HG03354 (cell line): ENCODE measurements around the gene RYR3.

Source experiments
- ATAC-seq: cut with Tn5 transposase; IDR thresholded peaks from one replicate; pipeline ENCODE4 v1.9.1; 2021; ENCODE audit warnings: mild to moderate bottlenecking; ENCODE audit not compliant: unreplicated experiment, poor library complexity, severe bottlenecking

RYR3 gene

DNA sequence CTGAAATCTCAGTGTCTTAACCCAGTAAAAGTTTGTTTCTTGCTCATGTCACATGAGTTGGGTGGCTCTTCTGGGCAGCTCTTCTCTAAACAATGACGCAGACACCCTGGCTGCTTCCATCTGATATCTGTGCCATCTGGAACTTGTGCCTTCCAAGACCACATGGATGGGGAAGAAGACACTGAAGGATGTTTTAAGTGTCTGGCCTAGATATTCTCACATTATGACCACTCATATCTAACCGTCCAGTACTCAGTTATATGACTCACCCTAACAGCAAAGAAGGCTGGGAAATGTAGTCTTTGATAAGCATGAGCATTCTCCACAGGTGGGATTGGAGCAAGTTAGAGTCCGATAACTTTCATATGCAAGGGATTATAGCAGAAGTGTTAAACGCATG lies 66.4 kb downstream of the RYR3 start:
- no peak for ATAC-seq

GRCh38 chr15:33378866-33379480 lies 68.2 kb downstream of the RYR3 start:
- no peak for ATAC-seq

DNA sequence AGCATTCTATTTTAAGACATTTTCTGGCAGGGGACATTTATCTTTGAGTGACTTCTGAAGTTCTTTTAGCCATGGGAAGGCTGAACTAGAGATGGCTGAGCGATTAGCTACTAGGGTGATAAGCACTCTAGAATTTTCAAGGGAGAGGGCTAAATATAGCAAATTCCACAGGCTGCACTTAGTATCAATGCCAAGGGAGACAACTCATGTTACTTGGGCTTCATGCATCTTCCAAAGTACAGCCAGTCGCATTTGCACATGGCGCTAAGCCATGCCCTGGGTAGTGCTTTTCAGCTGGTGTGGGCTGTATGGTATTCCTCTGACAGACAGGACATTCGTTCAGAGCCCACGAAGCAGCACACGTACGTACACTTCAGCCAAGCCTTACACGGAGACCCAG lies 69.6 kb downstream of the RYR3 start:
- no peak for ATAC-seq

DNA sequence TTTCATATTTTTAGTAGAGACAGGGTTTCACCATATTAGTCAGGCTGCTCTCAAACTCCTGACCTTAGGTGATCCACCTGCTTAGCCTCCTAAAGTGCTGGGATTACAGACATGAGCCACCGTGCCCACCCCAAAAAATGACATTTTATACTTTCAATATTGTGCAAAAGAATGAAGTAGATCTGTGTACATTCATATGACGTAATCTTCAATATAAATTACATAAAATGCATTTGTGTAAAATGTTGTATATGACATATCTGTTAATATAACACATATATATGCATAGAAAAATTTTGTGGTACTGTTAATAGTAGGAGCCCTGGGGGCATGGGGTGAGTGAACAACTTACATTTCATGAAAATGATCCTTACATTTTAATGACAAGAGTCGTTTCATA lies 71.7 kb downstream of the RYR3 start:
- no peak for ATAC-seq

DNA sequence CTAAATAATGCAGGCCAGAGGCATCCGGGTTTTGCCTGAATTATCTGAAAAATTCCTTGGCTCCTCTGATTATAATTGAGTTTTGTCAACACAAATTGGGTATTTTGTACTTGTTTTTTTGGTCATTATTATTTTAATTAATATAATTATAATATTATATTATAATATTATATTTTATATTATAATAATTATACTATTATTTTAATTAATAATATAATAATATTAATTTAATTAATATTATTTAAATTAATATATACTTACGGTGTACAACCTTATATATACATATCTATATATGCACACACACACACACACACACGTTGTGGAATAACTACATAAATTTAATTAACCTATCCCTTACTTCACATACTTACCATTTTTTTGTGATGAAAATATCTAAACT lies 73.5 kb downstream of the RYR3 start:
- ATAC-seq = no peak

- no peak for ATAC-seq
Observed at GRCh38 chr15:33392453-33392852, 81.7 kb downstream of the RYR3 start.

DNA sequence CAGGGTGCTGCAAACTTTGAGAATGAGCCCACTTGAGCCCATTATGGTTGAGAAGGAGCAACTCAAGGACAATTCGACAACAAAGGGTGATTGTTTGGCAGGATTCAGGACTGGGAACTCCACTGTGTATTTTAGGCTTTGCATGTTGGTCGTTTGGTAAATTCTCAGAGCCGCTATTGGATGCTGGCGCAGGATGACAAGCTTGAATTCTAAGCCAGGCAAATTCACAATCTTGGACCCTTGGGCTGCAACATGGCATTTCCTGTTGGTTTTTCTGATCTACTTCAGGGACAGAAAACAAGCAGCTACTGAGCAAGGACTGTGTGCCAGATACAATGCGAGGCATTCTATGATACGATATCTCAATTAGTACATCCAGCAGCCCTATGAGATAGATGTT lies 82.8 kb downstream of the RYR3 start:
- no peak for ATAC-seq

DNA sequence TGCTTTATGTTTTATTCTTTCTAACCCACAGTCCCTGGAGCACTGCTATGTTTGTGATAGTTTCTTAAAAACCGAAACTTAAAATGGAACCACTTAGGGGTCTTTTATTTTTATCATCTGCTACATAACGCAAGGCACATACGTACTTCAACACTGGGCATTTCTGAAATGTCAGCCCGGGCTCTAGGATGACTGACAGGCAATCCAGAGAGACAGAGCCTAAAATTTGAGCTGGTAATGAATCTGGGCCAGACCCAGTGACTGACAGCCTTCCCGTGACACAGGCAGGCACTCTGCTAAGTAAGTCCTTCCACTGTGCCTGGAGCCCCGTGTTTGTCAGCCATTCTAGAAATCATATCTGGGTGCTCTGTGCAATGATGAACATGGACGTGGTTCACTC lies 84.6 kb downstream of the RYR3 start:
- ATAC-seq = no peak

GRCh38 chr15:33395846-33396245 lies 85.1 kb downstream of the RYR3 start:
- ATAC-seq = no peak

GRCh38 chr15:33396475-33396874 lies 85.7 kb downstream of the RYR3 start:
- ATAC-seq = no peak

DNA sequence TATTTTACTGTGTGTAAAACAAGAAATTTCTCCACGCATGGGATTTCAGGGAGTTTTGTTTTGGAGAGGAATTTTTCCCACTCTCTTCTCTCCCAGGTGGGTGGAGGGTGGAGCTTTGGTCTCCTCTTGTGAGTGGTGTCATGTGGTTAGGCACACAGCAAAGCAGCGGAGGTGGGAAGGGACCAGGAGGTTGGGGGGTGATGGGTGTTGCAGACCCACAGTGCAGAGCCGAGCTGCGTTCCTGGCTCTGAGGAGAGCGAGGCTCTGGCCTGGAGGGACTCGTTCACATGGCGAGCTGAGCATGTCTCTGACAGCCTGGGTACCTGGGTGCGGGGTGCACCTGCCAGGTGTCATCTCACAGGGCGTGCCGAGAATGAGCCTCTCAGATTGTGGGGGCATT lies 87.8 kb downstream of the RYR3 start:
- no peak for ATAC-seq

GRCh38 chr15:33400941-33401340 lies 90.2 kb downstream of the RYR3 start:
- no peak for ATAC-seq

DNA sequence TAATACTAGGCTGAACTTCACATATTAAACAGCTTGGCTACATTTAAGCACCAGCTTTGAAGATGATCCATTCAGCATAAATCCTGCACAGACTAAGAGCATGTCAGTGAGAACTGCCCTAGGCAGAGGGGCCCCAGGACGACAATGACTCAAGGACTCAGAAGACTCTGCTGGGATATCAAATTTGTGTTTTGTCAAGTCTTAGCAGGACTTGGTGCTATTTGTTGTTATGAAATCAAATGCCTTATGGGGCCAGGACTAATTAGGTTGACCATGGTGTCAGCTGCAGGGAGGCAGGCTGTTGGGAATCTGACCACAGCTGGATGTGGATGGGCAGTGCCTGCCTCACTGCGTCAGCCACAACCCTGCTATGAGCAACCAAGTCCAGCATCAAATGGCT lies 91.8 kb downstream of the RYR3 start:
- ATAC-seq = no peak

DNA sequence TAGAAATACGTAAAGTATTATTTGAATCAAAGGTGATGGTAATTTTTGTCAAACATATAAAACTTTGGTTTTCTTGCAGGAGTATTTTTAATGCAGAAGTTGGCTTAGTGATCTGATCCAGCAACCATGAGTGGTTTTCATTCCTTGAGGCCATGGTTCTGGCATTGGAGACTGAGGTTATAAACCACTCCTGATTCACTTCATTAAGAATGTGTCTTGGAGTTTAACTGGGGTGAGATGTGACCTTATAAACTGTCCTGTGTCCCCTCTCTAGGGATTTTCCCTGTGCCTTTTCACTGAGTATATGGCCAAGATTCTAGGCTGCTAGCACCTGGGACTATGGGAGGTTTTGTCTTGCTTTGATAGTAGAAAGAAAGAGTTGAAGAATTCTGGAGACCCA lies 94.3 kb downstream of the RYR3 start:
- no peak for ATAC-seq

GRCh38 chr15:33411596-33412540 lies 101.1 kb downstream of the RYR3 start:
- no peak for ATAC-seq

GRCh38 chr15:33419701-33420100 lies 108.9 kb downstream of the RYR3 start:
- no peak for ATAC-seq

GRCh38 chr15:33424025-33424424 lies 113.3 kb downstream of the RYR3 start:
- ATAC-seq = no peak

DNA sequence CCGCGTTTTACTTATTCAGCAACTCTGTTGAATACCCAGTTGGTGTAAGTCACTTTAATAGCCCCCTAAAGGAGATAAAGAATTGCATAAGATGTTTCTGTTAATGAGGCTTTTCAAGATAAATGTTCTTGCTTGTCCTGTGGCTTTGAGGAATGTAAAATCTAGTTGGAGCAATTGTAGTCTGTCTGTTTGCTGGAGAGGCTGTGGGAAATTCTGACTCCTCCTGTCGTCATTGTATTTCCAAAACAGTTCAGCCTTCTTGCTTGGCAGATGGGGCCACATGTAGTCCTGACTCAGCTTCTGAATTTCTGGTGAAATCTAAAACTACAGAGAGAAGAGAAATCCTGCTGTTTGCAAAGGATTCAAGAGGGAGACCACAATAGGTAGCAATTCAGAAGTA lies 114.4 kb downstream of the RYR3 start:
- no peak for ATAC-seq

GRCh38 chr15:33430577-33430976 lies 119.8 kb downstream of the RYR3 start:
- no peak for ATAC-seq

DNA sequence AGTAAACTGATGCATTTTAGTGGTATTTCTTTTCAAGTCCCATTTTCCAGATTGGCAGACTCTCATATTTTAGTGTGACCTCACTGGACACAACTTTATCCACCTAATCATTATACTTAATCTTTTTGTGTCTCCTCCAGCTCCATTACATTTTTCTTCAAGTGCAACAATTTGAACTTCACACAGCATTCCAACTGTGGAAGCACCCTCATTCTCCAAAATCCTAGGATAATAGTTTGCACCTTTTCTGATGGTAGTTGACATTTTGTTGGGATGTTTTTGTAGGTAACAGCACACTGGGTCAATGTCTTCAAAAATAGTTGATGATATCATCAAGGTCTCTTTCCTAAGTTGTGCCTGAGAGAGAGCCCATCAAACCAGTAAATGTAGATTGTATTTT lies 123.1 kb downstream of the RYR3 start:
- ATAC-seq = no peak

GRCh38 chr15:33438396-33438795 lies 127.6 kb downstream of the RYR3 start:
- ATAC-seq = no peak
